ENCODE data around the gene PFN1.

PFN1 gene

DNA sequence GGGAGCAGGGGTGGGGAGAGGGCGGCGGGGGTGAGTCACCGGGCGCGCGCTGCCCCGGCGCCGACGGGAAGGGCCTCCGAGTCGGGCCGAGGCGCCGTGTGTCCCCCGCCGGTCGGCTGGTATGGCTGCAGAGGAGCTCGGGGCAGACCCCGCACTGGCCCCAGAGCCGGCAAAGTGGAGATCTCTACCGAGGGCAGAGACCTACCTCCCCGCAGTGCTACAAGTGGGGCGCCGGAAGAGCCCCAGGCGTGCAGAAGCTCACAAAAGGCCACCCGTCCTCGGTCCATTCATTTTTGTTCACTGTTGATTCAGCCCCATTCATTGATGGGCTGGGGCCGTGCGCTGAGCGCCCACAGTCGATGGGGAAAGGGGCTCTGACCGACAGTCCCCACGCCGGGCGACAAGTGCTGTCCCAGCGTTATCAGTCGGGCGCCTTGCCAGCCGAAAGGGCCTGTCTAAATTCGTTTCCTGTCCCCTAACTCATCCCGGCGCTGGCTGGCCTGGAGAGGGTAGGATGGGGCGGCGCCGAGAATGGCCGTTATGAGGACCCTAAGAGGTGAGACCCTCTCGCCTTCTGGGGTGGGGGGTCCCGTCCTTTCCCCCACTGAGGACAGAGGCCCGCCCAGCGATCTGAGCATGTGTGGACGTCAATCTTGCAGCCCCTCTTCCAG lies 1.9 kb upstream of the PFN1 start:
- Histone ChIP-seq H3K9me3 (ENCODE audit: control insufficient read depth, low read length) (no peaks in the 10 kb centered on the region), H3K36me3 (ENCODE audit: control insufficient read depth, insufficient read depth, low read length) (peaks cover 27% of the 10 kb centered on the region), H3K27ac (ENCODE audit: low read depth, low read length, severe bottlenecking) (peak overlapping the region; percentile 97), H3K4me1 (ENCODE audit: control insufficient read depth, insufficient read depth, low read length, poor library complexity, severe bottlenecking) (peaks cover 37% of the 10 kb centered on the region), H3K4me3 (ENCODE audit: extremely low read depth, insufficient read depth, low read length, poor library complexity, severe bottlenecking) (peak overlapping the region; percentile 98)
- WGBS, 2 experiments (ENCODE audit: insufficient coverage in 2 of 2): 1% methylated on average over 29 to 39 of the region's 52 CpGs

DNA sequence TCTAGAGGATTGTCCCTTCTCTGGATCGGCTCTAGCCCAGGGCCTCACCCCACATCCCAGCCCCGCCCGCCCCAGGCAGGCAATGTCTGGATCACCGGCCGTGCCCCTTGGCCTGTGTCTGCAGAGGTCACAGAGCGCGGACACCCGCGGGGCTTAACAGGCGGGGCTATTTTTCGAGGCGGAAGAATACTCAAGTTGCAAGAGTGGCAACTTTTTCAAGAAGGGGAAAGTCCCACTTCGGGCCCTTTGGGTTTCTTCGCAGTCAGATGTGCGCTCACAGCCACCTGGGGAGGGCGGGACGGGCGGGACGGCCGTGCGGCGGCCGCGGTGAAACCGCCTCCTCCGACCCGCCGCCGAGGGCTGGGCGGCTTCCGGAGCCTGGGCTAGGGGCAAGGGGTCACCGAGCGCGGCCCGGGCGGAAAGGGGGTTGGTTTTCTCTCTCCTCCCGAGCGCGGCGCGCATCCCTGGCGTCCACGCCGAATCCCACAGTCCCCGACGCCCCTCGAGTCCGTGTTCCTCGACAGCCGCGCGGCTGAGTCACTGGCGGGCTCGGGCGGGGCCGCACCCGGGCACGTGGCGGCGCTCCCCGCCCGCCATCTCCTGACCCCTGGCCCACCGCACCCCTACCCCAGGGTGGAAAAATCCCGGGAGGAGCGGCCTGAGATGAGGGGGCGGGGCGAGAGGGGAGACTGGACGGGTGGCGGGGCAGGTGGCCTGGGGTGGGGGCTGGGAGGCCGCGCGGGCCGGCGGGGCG lies 1.2 kb upstream of the PFN1 start:
- Histone ChIP-seq H3K36me3 (ENCODE audit: control insufficient read depth, insufficient read depth, low read length) (peaks cover 34% of the 10 kb centered on the region), H3K4me3 (ENCODE audit: extremely low read depth, insufficient read depth, low read length, poor library complexity, severe bottlenecking) (peak overlapping the region; percentile 98), H3K27ac (ENCODE audit: low read depth, low read length, severe bottlenecking) (peak overlapping the region; percentile 97), H3K4me1 (ENCODE audit: control insufficient read depth, insufficient read depth, low read length, poor library complexity, severe bottlenecking) (peaks cover 44% of the 10 kb centered on the region), H3K9me3 (ENCODE audit: control insufficient read depth, low read length) (no peaks in the 10 kb centered on the region)
- WGBS, 2 experiments (ENCODE audit: insufficient coverage in 2 of 2): 0 to 1% methylated on average over 36 to 57 of the region's 75 CpGs

DNA sequence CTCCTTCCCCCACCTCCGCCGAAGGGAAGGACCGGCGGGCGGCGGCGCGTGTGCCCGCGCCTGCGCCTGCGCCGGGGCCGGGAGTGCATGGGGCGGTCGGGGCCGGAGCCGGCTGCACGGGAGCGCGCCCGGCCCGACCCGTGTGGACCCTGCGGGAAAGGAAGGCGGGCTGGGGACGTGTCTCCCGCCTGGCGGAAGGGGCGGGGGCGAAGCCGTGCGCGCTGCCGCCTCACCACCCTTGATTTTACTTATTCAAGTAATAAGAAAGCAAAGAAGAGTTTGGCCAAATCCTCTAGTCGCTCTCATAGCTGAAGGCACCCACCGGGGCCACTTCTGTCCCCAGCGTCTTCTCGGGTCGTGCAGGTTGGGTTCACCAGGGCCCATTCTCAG lies 596 bp upstream of the PFN1 start:
- peaks cover 49% of the 10 kb centered on the region for H3K4me1 ChIP-seq (ENCODE audit: control insufficient read depth, insufficient read depth, low read length, poor library complexity, severe bottlenecking)
- 0% methylated on average over 19 to 21 of the region's 40 CpGs for WGBS, 2 experiments (ENCODE audit: insufficient coverage in 2 of 2)

GRCh38 chr17:4947411-4948165 lies 742 bp downstream of the PFN1 start:
- Histone ChIP-seq H3K9me3 (ENCODE audit: control insufficient read depth, low read length) (no peaks in the 10 kb centered on the region), H3K36me3 (ENCODE audit: control insufficient read depth, insufficient read depth, low read length) (peaks cover 53% of the 10 kb centered on the region), H3K27ac (ENCODE audit: low read depth, low read length, severe bottlenecking) (peak overlapping the region; percentile 97), H3K4me3 (ENCODE audit: extremely low read depth, insufficient read depth, low read length, poor library complexity, severe bottlenecking) (peak overlapping the region; percentile 98), H3K4me1 (ENCODE audit: control insufficient read depth, insufficient read depth, low read length, poor library complexity, severe bottlenecking) (peaks cover 46% of the 10 kb centered on the region)
- WGBS, 2 experiments (ENCODE audit: insufficient coverage in 2 of 2): 0% methylated on average over 33 to 39 of the region's 56 CpGs

More for the DNA sequence above, 596 bp upstream of the PFN1 start:
- H3K4me3 ChIP-seq (ENCODE audit: extremely low read depth, insufficient read depth, low read length, poor library complexity, severe bottlenecking): peak overlapping the region; percentile 98
- peaks cover 39% of the 10 kb centered on the region for H3K36me3 ChIP-seq (ENCODE audit: control insufficient read depth, insufficient read depth, low read length)
- H3K9me3 ChIP-seq (ENCODE audit: control insufficient read depth, low read length): no peaks in the 10 kb centered on the region
- peak overlapping the region; percentile 97 for H3K27ac ChIP-seq (ENCODE audit: low read depth, low read length, severe bottlenecking)

- WGBS, 2 experiments (ENCODE audit: insufficient coverage in 2 of 2): 0 to 5% methylated on average over 2 to 5 of the region's 7 CpGs
- Histone ChIP-seq H3K9me3 (ENCODE audit: control insufficient read depth, low read length) (no peaks in the 10 kb centered on the region), H3K4me1 (ENCODE audit: control insufficient read depth, insufficient read depth, low read length, poor library complexity, severe bottlenecking) (peaks cover 50% of the 10 kb centered on the region), H3K4me3 (ENCODE audit: extremely low read depth, insufficient read depth, low read length, poor library complexity, severe bottlenecking) (peak overlapping the region; percentile 98), H3K27ac (ENCODE audit: low read depth, low read length, severe bottlenecking) (peak overlapping the region; percentile 57), H3K36me3 (ENCODE audit: control insufficient read depth, insufficient read depth, low read length) (peaks cover 59% of the 10 kb centered on the region)
Observed at GRCh38 chr17:4947010-4947410, 1.3 kb downstream of the PFN1 start.

DNA sequence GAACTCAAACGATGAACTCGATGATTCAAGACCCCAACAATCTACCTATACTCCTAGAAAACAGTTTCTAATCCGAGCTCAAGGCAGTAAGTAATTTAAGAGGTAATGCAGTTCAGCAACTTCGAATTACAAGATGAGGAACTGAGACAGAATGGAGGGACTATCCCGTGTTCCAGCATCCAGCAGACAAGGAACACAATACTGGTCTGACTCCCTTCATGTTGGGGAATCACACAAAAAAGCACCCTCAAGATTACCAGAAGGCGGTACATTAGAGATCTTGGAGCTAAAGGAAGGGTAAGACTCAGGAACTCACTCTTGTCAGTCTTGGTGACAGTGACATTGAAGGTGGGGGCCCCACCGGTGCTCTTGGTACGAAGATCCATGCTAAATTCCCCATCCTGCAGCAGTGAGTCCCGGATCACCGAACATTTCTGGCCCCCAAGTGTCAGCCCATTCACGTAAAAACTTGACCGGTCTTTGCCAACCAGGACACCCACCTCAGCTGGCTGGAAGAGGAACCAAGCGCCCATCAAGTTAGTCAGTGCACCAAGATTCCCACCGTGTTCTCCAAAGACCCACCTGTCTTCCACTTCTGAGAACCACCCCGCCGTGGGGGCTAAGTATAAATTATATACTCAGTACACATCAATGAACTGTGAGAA lies 1.9 kb downstream of the PFN1 start:
- WGBS, 2 experiments (ENCODE audit: insufficient coverage in 2 of 2): 53 to 56% methylated on average over 7 to 10 of the region's 16 CpGs
- Histone ChIP-seq H3K36me3 (ENCODE audit: control insufficient read depth, insufficient read depth, low read length) (peaks cover 63% of the 10 kb centered on the region), H3K9me3 (ENCODE audit: control insufficient read depth, low read length) (no peaks in the 10 kb centered on the region), H3K27ac (ENCODE audit: low read depth, low read length, severe bottlenecking) (peak overlapping the region; percentile 32), H3K4me1 (ENCODE audit: control insufficient read depth, insufficient read depth, low read length, poor library complexity, severe bottlenecking) (peaks cover 50% of the 10 kb centered on the region), H3K4me3 (ENCODE audit: extremely low read depth, insufficient read depth, low read length, poor library complexity, severe bottlenecking) (peak overlapping the region; percentile 98)

GRCh38 chr17:4945944-4946280 lies 2.4 kb downstream of the PFN1 start:
- WGBS, 2 experiments (ENCODE audit: insufficient coverage in 2 of 2): 38 to 62% methylated on average over 1 to 3 of the region's 4 CpGs
- Histone ChIP-seq H3K4me3 (ENCODE audit: extremely low read depth, insufficient read depth, low read length, poor library complexity, severe bottlenecking) (peak overlapping the region; percentile 98), H3K9me3 (ENCODE audit: control insufficient read depth, low read length) (no peaks in the 10 kb centered on the region), H3K27ac (ENCODE audit: low read depth, low read length, severe bottlenecking) (peak overlapping the region; percentile 11), H3K4me1 (ENCODE audit: control insufficient read depth, insufficient read depth, low read length, poor library complexity, severe bottlenecking) (peaks cover 49% of the 10 kb centered on the region), H3K36me3 (ENCODE audit: control insufficient read depth, insufficient read depth, low read length) (peaks cover 63% of the 10 kb centered on the region)

DNA sequence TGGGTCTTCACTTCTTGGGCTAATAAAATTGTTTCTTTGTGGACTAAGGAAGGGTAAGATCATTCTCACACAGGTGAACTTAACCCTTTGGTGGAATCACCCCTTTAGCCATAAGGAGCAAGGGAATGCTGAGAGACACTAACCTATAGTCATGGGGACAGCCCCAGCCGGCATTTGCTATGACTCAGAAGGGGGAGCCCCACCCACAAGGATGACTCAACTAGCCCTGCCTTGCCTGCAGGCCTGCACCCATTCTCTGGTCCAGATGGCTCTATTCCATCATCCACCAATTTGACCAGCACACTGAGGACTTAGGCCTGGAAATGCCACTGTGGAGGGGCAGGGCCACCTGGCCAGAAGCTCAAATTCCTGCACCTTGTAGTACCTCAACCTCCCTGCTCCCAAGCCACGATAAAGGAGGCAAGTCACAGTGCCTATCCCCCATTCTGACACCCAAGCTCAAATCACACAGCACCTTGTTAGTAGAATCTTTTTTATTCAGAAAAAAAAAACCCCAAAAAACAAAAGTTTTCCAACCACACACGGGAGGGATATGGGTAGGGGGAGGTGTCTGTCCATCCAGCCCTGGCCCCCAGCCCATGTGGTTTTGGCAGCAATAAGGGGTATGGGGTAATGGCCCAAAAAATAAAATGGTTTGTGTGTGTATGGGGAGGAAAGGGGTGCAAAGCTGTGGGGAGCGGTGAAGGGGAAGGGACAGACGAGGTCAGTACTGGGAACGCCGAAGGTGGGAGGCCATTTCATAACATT lies 3.0 kb downstream of the PFN1 start:
- peak overlapping the region; percentile 98 for H3K4me3 ChIP-seq (ENCODE audit: extremely low read depth, insufficient read depth, low read length, poor library complexity, severe bottlenecking)
- peak overlapping the region; percentile 84 for H3K27ac ChIP-seq (ENCODE audit: low read depth, low read length, severe bottlenecking)
- 59 to 73% methylated on average over 4 to 6 of the region's 7 CpGs for WGBS, 2 experiments (ENCODE audit: insufficient coverage in 2 of 2)
- peaks cover 63% of the 10 kb centered on the region for H3K36me3 ChIP-seq (ENCODE audit: control insufficient read depth, insufficient read depth, low read length)
- no peaks in the 10 kb centered on the region for H3K9me3 ChIP-seq (ENCODE audit: control insufficient read depth, low read length)
- H3K4me1 ChIP-seq (ENCODE audit: control insufficient read depth, insufficient read depth, low read length, poor library complexity, severe bottlenecking): peaks cover 43% of the 10 kb centered on the region

- H3K4me1 ChIP-seq (ENCODE audit: control insufficient read depth, insufficient read depth, low read length, poor library complexity, severe bottlenecking): peaks cover 43% of the 10 kb centered on the region
- H3K9me3 ChIP-seq (ENCODE audit: control insufficient read depth, low read length): no peaks in the 10 kb centered on the region
- peaks cover 63% of the 10 kb centered on the region for H3K36me3 ChIP-seq (ENCODE audit: control insufficient read depth, insufficient read depth, low read length)
- peak overlapping the region; percentile 98 for H3K4me3 ChIP-seq (ENCODE audit: extremely low read depth, insufficient read depth, low read length, poor library complexity, severe bottlenecking)
- WGBS, 2 experiments (ENCODE audit: insufficient coverage in 2 of 2): 96 to 100% methylated on average over 1 to 4 of the region's 8 CpGs
- peak overlapping the region; percentile 84 for H3K27ac ChIP-seq (ENCODE audit: low read depth, low read length, severe bottlenecking)
Observed at GRCh38 chr17:4944554-4945175, 3.7 kb downstream of the PFN1 start.

All from mesodermal cell (in vitro differentiated cells).